Aorta (tissue), 5 donors: ENCODE data around the gene TAF8. TPM values are rescaled to one million over a fixed set of nuclear protein-coding genes. Genes with fewer than 3 reads are reported as not detected.
A peak's percentile ranks its signal among the peaks of the same experiment; 100 is the strongest.

Source experiments
- ATAC-seq: fragments of 200-7000 bp; cut with Tn5 transposase; one replicate; pipeline ENCODE4 v1.9.1; 2022; ENCODE audit warnings: moderate library complexity; ENCODE audit not compliant: low FRiP score
- DNase-seq, 2 donors: peaks; one replicate each; pipeline ENCODE4 v3.0.0-alpha.2; 2020
- H3K27ac ChIP-seq, 2 donors: one replicate each; pipeline ENCODE4 v1.5.1; 2013; ENCODE audit warnings: low read length in 2 of 2, mild to moderate bottlenecking in 2 of 2, moderate library complexity in 2 of 2, control low read depth in 1 of 2, inconsistent platforms in 1 of 2, low read depth in 1 of 2
- H3K27me3 ChIP-seq, 2 donors: one replicate each; pipeline ENCODE4 v1.6.1; 2013; ENCODE audit warnings: control low read depth in 1 of 2, low read length in 1 of 2, mild to moderate bottlenecking in 1 of 2, moderate library complexity in 1 of 2; ENCODE audit not compliant: insufficient read depth in 2 of 2, control insufficient read depth in 1 of 2
- H3K36me3 ChIP-seq, 2 donors: one replicate each; pipeline ENCODE4 v1.6.1; 2013; ENCODE audit warnings: control low read depth in 1 of 2, low read length in 1 of 2, mild to moderate bottlenecking in 1 of 2; ENCODE audit not compliant: insufficient read depth in 2 of 2, control insufficient read depth in 1 of 2
- H3K4me1 ChIP-seq, 2 donors: one replicate each; pipeline ENCODE4 v1.6.1; 2013; ENCODE audit warnings: low read length in 2 of 2, control low read depth in 1 of 2, mild to moderate bottlenecking in 1 of 2, moderate library complexity in 1 of 2; ENCODE audit not compliant: insufficient read depth in 2 of 2, control insufficient read depth in 1 of 2
- H3K4me3 ChIP-seq, 2 donors: one replicate each; pipeline ENCODE4 v1.5.1; 2013; ENCODE audit warnings: low read length in 2 of 2, control low read depth in 1 of 2, mild to moderate bottlenecking in 1 of 2
- H3K9me3 ChIP-seq: one replicate; pipeline ENCODE4 v1.6.1; 2013; ENCODE audit warnings: mild to moderate bottlenecking, low read length; ENCODE audit not compliant: control insufficient read depth
- WGBS, 2 donors: extraction: QIAGEN DNeasy Blood & Tissue Kit; methylation state at CpG; one replicate each; pipeline ENCODE4 v1.1.7; 2013; 5-methylcytosine and 5-hydroxymethylcytosine counted together
- intact Hi-C, 2 donors: fragments of 100-400 bp; cut with DNase I; formaldehyde crosslinking; loops; one replicate each; pipeline versions ENCODE4 v1.14.2 to v1.15.0; 2022
- polyA plus RNA-seq, 2 donors: library from polyadenylated mRNA; stranded (reverse); fragments of 200-250 nt; gene quantifications; one replicate each; pipeline ENCODE4 v1.2.3, GENCODE V29; 2013
- total RNA-seq, 2 donors: library from RNA; stranded (reverse); fragmentation: NEBNext Ultra II Directional; extraction: Animal tissue kit (Norgen Biotek cat#: 25700); gene quantifications; one replicate each; pipeline ENCODE4 v1.2.1, GENCODE V29; 2021
- donor health status: healthy with polysubstance abuse.
- donor health status: Bipolar disorder and iron deficiency.
- donor health status: DM: no; HTN: no; CAD: no.
- donor health status: DM: no; HTN: no; CAD: no.
- donor health status: DM: yes; HTN: yes; CAD: no.

TAF8 gene
- total and polyA plus RNA-seq, 4 donors, result 14.7 to 28.6 (median 19.6) TPM

GRCh38 chr6:42046464-42047212 is 3.7 kb upstream of the TAF8 start:
- 59 to 62% methylated on average over 12 of the region's 12 CpGs for WGBS, 2 donors

GRCh38 chr6:42047213-42047590 is 3.1 kb upstream of the TAF8 start:
- 53 to 56% methylated on average over 4 of the region's 4 CpGs for WGBS, 2 donors
- peak overlapping the region; percentile 32 to 45 for H3K27ac ChIP-seq
- no peak overlapping the region for H3K4me3 ChIP-seq
- peak in 1 of 2 donors; percentile 8 for DNase-seq
- no peaks in the 10 kb centered on the region for H3K36me3 ChIP-seq
- intact Hi-C loops, result no loop called here
- H3K4me1 ChIP-seq, result peaks cover 0 to 2% of the 10 kb centered on the region in 2 donors
- H3K27me3 ChIP-seq, result no peaks in the 10 kb centered on the region
- no peaks in the 10 kb centered on the region for H3K9me3 ChIP-seq
- ATAC-seq, result no peak

More at GRCh38 chr6:42046464-42047212, 3.7 kb upstream of the TAF8 start:
- H3K9me3 ChIP-seq, result no peaks in the 10 kb centered on the region
- peaks cover 0 to 2% of the 10 kb centered on the region in 2 donors for H3K4me1 ChIP-seq
- ATAC-seq (no peak), DNase-seq (peak in 1 of 2 donors; percentile 50)
- no peaks in the 10 kb centered on the region for H3K36me3 ChIP-seq
- peak overlapping the region in 1 of 2 donors; percentile 77 for H3K27ac ChIP-seq
- H3K4me3 ChIP-seq, result no peak overlapping the region
- intact Hi-C loops, result no loop called here
- H3K27me3 ChIP-seq, result no peaks in the 10 kb centered on the region

- intact Hi-C loops, result loop anchor here in 1 of 2 donors (2.0 kb wide), 1 partner anchor 107 kb away; the partner anchor contains the start of gene CCND3
- Histone ChIP-seq H3K27me3 (no peaks in the 10 kb centered on the region), H3K36me3 (no peaks in the 10 kb centered on the region), H3K4me3 (peak overlapping the region; percentile 38 to 92), H3K9me3 (no peaks in the 10 kb centered on the region), H3K27ac (peak overlapping the region; percentile 32 to 45), H3K4me1 (peaks cover 0 to 2% of the 10 kb centered on the region in 2 donors)
- 8 to 11% methylated on average over 8 of the region's 8 CpGs for WGBS, 2 donors
- DNase-seq (peak in 1 of 2 donors; percentile 75), ATAC-seq (no peak)
Measured at GRCh38 chr6:42047790-42048405, 2.4 kb upstream of the TAF8 start.

GRCh38 chr6:42049116-42049809 is 1.1 kb upstream of the TAF8 start:
- peaks cover 0 to 2% of the 10 kb centered on the region in 2 donors for H3K4me1 ChIP-seq
- H3K27ac ChIP-seq, result no peak overlapping the region
- no peaks in the 10 kb centered on the region for H3K36me3 ChIP-seq
- intact Hi-C loops, result loop anchor here in 1 of 2 donors (2.0 kb wide), 1 partner anchor 108 kb away; the partner anchor contains the start of gene CCND3
- ATAC-seq (no peak), DNase-seq (peak in 1 of 2 donors; percentile 76)
- WGBS, 2 donors, result 48 to 49% methylated on average over 36 of the region's 36 CpGs
- H3K27me3 ChIP-seq, result no peaks in the 10 kb centered on the region
- no peak overlapping the region for H3K4me3 ChIP-seq
- H3K9me3 ChIP-seq, result no peaks in the 10 kb centered on the region

- H3K27ac ChIP-seq, result no peak overlapping the region
Measured at GRCh38 chr6:42049948-42050296, 402 bp upstream of the TAF8 start.

GRCh38 chr6:42051268-42051653 is 937 bp downstream of the TAF8 start:
- Histone ChIP-seq H3K36me3 (peaks cover 0 to 5% of the 10 kb centered on the region in 2 donors), H3K9me3 (no peaks in the 10 kb centered on the region), H3K27me3 (no peaks in the 10 kb centered on the region), H3K27ac (no peak overlapping the region), H3K4me1 (no peaks in the 10 kb centered on the region), H3K4me3 (peak overlapping the region; percentile 39 to 77)
- DNase-seq (peak in 1 of 2 donors; percentile 25), ATAC-seq (no peak)
- intact Hi-C loops, result no loop called here
- 31 to 34% methylated on average over 8 of the region's 8 CpGs for WGBS, 2 donors

More at GRCh38 chr6:42049948-42050296, 402 bp upstream of the TAF8 start:
- no peaks in the 10 kb centered on the region for H3K9me3 ChIP-seq
- intact Hi-C loops, result loop anchor here in 1 of 2 donors (1.0 to 2.0 kb wide), 2 partner anchors 109 to 155 kb away; partner anchors contain the start of genes CCND3 and USP49
- peak overlapping the region in 1 of 2 donors; percentile 77 for H3K4me3 ChIP-seq
- DNase-seq (peak in 1 of 2 donors; percentile 72), ATAC-seq (peak; percentile 1)
- H3K4me1 ChIP-seq, result peaks cover 0 to 2% of the 10 kb centered on the region in 2 donors
- H3K27me3 ChIP-seq, result no peaks in the 10 kb centered on the region
- H3K36me3 ChIP-seq, result no peaks in the 10 kb centered on the region
- WGBS, 2 donors, result 23 to 29% methylated on average over 20 of the region's 20 CpGs

GRCh38 chr6:42053601-42054000 is 3.3 kb downstream of the TAF8 start:
- H3K27ac ChIP-seq, result no peak overlapping the region
- no peaks in the 10 kb centered on the region for H3K9me3 ChIP-seq
- peaks cover 0 to 10% of the 10 kb centered on the region in 2 donors for H3K36me3 ChIP-seq
- DNase-seq (no peak), ATAC-seq (no peak)
- intact Hi-C loops, result no loop called here
- no peak overlapping the region for H3K4me3 ChIP-seq
- H3K27me3 ChIP-seq, result no peaks in the 10 kb centered on the region
- no peaks in the 10 kb centered on the region for H3K4me1 ChIP-seq

GRCh38 chr6:42059743-42060142 is 9.4 kb downstream of the TAF8 start:
- Histone ChIP-seq H3K4me1 (no peaks in the 10 kb centered on the region), H3K36me3 (peaks cover 0 to 15% of the 10 kb centered on the region in 2 donors), H3K27ac (no peak overlapping the region), H3K27me3 (no peaks in the 10 kb centered on the region), H3K4me3 (no peak overlapping the region), H3K9me3 (no peaks in the 10 kb centered on the region)
- ATAC-seq (no peak), DNase-seq (peak in 1 of 2 donors; percentile 0)
- intact Hi-C loops, result no loop called here
- WGBS, 2 donors, result 91 to 94% methylated on average over 5 of the region's 5 CpGs
